IPS-NIHi7 (cell line): Measurements from ENCODE around the gene PARD3.
A peak's percentile ranks its signal among the peaks of the same experiment; 100 is the strongest.

ENCODE experiments used
- DNase-seq: peaks from one replicate; pipeline ENCODE4 v3.0.0; 2012; ENCODE audit warnings: mixed read lengths; ENCODE audit errors: extremely low spot score

Gene PARD3

DNA sequence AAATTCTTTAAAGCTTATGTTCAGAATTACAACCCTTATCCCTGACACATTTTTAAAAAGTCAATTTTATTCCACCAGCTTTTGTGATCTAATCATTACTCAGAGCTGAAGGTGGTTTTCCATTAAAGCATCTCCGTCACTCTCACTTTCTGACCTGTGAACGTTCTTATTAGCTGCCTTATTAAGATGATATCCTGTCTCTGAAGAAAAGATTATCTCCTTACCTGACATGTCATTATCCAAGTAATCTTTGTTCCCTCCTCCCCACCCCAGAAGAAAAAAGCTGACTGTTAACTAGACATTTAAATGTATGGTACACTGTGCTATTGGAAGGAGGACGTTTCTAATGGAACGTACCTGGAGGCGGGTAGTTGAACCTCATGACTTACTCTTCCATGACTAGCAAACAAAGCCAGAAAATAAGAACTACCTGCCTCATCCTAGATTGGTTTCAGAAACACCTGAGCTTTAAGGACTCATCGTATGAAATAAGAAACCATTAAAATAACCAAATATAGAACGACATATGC is 708.7 kb downstream of the PARD3 start:
- DNase-seq = no peak

DNA sequence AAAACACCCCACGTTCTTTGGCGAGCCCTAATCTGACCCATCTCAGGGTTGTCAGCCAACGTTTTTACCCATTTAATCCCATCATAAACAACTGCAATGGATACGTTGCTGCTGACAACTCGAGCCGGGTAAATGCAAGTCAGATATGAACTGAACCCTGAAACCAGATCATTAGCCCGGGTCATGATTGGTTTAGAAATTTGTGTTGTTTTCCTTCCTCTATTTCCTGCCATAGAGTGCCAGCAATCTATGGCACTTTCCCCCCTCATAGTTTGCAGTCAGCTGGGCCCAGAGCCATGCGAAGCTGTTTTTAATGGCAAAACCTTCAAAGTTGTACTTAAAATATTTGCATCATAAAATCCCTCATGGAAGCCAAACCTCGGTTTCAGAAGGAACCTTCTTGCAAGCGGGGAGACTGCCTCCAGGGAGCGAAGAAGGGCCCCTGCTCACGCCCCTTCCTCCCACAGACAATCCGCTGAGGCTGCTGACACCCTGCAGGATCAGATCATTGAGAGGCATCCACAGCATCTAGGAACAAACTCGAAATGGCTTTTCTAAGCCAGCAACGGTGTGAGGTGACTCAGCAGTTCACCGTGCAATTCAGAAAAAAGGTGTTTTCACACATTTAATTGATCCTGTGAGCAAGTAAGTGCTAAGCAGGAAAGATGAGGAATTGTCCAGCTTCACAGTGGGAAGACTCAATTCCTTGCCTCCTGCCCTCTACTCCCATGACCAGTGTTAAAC is 710.1 kb downstream of the PARD3 start:
- peak; percentile 37 for DNase-seq

DNA sequence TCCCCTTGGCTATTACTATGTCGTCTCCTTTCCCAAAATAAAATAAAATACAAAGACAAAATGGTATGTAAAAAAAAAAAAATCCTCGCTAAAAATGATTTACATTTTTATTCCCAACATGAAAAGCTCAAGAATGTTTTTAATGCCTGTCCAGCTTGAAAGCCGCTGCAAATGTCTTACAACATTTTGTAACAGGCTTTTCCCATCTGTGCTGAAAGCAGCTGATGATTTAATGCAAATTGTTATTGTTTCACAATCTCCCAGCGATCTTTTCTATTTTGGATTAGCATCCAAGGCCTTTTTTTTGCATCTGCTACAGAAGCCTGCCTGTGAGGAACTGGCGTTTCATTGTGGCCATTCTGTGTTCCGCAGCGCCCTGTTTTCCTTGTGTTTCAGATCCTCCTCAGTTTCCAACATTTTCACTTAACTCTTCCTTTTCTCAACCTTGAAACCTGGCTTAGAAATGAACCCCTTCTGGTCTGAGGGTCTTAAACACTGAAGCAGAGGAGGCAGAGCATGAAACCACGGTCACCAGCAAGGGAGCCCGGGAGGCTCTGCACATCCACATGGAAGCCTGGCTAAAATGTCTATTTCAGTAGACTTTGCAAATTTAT is 712.1 kb downstream of the PARD3 start:
- no peak for DNase-seq

DNA sequence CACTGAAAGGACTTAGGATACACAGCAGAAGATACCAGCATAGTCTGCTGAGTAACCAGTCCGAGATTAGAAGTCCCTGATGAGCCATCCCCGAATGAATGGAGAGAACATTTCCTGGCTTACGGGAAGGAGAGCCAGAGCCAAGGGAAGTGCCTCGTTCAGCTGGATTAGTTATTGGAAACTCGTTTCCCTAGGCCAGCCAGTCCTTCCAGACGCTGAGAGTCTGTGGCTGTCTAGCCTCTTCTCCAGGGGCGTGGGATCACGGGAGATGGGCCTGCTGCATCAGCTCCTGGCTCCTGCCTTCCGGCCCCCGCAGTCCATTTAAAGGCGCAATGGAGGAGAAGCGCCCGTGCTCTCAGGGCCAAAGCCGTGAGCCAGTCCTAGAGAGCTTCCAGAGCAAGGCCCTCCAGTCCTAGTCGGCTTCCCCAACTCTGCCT is 712.8 kb downstream of the PARD3 start:
- no peak for DNase-seq

DNA sequence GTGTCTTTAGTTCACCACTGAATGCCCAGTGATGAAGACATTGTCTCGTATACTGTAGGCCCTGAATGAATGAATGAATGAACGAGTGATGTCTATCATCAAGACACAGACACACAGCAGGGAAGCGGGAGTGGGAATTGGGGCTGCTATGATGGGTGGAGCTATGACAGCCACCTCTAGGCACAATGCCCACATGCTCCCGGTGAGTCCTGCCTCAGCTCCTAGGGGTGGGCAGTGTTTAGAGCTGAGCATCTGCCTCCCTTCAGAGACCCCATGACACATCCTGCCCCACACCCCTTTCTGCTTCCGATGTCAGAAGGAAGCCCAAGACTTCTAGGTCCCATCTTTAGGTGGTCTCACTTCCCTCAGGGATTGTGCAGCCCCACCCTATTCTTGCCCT is 714.1 kb downstream of the PARD3 start:
- no peak for DNase-seq

DNA sequence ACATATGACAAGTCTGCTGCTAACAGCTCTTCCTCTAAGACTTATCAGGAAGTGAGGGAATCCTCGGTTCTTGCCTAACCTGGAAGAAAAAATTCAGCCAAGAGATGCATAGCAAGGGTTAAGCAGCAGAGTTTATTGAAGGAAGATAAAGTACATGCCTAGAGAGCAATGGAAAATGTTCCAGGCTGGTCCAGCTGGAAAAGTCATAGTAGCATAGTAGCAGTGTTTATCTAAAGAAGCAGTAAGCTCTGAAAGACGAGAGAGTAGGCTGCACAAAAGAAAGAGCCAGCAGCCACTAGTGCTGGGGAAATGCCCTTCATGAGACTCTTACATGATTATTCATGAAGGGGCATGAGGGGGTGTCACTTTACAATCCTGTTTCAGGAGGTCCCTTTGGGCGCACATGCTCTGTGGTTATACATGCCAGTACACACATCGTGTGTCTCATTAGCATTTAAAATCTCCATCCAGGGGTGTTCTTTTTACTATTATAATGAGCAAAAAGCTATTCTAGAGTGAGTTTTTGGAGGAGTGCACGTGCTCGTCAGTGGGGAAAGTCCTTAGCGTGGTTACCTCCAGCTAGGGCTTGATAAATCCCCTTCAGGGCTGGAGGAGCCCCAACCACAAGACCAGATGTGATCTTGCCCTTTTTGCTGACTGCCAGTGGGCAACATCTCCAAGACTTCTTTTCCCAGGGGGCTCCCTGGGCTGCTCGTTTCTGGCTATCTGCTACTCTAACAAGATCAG is 716.1 kb downstream of the PARD3 start:
- no peak for DNase-seq

- no peak for DNase-seq
These were observed 717.4 kb downstream of the PARD3 start for GRCh38 chr10:34097682-34098081.

- DNase-seq = no peak
These were observed 720.1 kb downstream of the PARD3 start for GRCh38 chr10:34094961-34095360.

GRCh38 chr10:34094146-34094696 is 720.9 kb downstream of the PARD3 start:
- DNase-seq = no peak

GRCh38 chr10:34092891-34093290 is 722.2 kb downstream of the PARD3 start:
- DNase-seq = no peak

DNA sequence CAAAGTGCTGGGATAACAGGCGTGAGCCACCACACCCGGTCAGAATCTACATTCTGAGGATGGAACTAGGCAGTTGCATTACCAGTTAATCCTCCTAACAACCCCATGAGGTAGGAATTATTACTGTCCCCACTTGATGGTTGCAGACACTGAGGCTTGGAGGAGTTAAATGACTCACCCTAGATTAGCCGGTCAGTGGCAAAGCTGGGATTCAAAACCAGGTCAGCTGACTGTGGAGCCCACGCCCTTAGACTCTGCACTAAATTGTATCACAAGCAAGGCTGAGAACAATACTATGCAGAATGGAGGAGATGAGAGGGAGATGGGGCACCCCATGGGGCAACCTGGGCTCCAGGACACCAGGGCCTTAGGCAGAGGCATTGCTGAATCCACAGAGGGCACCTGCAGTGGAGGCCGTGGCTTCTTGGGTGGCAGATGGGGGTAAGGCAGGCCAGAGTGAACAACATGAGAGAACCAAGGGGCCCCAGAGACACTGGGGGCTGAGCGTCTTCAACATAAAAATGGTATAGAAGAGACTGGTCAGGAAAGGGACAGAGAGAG is 723.4 kb downstream of the PARD3 start:
- DNase-seq = no peak

- DNase-seq = no peak
These were observed 725.8 kb downstream of the PARD3 start for GRCh38 chr10:34089253-34089652.

DNA sequence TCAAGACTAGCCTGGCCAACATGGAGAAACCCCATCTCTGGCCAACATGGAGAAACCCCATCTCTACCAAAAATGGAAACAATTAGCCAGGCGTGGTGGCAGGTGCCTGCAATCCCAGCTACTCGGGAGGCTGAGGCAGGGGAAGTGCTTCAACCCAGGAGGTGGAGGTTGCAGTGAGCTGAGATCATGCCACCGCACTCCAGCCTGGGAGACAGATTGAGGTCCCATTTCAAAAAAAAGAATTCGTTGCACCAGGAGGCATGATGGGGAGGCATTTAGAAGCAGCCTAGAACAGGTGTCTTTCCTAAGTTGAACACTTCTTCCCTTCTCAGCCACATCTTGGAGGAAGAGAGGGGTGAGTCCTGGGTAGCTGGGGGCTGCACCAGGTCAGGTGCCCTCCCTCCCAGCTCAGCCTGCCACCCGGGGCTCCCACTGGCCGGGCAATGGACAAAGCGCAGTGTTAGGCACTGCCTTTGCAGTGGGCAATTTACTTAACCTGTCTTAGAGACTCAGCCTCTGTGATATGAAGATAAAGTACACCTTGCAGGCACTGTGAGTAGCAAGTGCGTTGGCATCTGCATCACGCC is 726.8 kb downstream of the PARD3 start:
- no peak for DNase-seq

DNA sequence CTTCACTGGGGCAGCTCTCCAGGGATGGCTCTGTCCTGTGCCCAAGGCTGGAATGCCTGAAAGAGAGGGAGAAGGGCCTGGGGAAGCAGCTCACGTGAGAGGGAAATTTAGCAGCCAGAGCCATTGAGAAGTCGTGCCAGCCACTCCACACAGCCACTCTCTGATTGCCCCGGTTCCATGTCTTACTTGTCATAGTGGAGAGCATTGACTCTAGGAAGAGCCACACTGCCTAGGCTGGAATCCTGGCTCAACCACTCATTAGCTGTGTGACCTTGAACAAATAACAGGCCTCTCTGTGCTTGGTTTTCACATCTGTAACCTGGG is 728.0 kb downstream of the PARD3 start:
- DNase-seq = no peak

GRCh38 chr10:34083567-34083966 is 731.5 kb downstream of the PARD3 start:
- DNase-seq = no peak

DNA sequence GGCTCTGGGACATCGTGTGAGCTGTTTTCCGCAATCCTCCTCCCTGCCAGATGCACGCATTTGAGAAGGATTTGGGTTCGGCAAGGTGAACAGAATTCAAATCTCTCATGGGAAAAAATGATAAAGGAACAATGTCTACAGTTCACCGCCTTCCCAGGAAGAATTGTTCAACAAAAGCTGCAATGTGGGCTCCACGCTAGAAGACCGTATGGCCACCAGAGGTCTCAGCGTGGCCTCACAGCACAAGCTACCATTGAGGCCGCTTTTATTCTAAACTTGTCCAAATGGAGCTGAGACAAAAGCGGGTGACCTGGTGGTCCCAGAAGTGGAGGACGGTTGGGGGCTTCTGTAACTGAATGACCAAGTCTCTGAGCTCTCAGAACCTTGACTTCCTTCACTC is 733.1 kb downstream of the PARD3 start:
- DNase-seq = peak; percentile 43

GRCh38 chr10:34081347-34081743 is 733.8 kb downstream of the PARD3 start:
- DNase-seq = no peak

DNA sequence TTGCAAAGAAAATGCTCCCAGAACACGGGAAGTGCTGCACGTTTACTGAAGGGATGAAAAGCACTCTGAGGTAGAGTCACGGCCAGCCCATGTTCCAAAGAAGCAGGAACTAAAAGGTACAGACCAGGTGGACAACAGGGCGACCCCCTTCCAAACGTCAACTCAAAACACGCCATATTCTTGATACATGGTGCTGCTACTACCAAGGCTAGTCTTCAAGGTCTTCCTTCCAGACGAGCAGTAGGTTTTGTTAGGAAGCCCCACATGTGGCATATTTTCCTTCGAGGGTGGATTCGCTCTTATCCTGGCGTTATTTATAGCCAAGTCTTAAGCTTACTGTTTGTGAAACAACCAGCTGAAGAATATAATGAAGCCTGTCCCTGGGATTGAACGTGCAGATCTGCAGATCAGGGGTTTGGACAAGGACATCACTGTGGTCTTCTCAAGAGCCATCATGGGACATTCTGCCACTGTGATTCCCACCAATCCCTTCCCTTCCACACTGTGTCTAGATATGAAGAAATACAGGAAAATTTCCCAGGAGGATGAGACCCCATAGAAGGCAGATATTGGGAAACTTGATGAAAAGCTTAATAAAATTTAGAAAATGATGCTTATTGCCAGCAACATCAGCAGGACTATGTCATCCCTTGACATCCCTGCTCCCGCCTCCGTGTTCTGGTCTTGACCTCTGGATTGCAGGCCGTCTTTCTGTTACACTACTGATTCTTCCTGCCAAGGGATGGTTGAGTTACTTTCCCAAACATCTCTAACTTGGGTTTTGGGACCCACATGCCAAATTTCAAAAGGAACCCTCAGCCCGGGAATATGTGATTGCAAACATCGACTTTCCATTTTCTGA is 734.4 kb downstream of the PARD3 start:
- no peak for DNase-seq

DNA sequence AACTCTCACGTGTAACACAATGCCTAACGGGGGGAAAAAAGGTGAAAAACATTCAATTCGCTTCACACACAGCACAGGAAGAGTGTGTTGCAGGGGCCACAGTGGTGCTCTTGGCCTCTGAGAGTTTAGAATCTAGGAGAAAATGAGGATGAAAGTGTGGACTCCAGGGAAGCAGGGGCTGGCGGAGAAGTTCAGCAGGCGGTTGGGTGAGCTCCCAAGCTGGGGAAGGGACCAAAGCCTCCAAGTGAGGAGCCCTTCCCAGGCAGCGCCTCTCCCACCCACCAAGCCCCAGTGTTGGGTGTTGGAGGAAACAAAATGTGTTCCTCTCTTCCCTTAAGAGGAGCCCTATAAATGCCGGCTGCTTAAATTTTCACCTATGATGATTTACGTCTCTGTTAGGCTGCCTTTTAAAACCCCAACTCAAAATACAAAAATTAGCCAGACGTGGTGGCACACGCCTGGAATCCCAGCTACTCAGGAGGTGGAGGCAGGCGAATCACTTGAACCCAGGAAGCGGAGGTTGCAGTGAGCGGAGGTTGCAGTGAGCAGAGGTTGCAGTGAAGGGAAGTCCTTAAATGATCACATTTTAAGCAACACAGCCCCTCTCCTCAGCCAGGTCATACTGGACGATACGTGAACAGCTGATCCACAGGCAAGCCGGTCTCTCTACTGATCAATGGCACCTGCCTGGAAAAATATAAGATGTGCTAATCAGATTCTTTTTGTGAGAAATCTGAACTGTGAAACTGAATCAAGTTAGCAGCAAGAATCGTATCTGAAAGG is 735.2 kb downstream of the PARD3 start:
- DNase-seq = no peak
